DOHH2 (cell line): ENCODE results near the gene UBQLN4.

Experiments used
- CTCF ChIP-seq: fragments of 200-600 bp; sonication (generic); IDR thresholded peaks from one replicate; pipeline ENCODE4 v1.5.1; 2014; ENCODE audit warnings: antibody characterized with exemption, mild to moderate bottlenecking, low read depth, low read length; ENCODE audit not compliant: poor library complexity, severe bottlenecking
- EZH2phosphoT487 ChIP-seq: fragments of 200-600 bp; sonication (generic); IDR thresholded peaks from 2 replicates; pipeline ENCODE4 v1.6.1; 2017; ENCODE audit warnings: borderline replicate concordance, mild to moderate bottlenecking, antibody characterized with exemption, low read length, moderate library complexity, mixed read lengths

- TF ChIP-seq EZH2phosphoT487 (no peak), CTCF (no peak)
Measured at GRCh38 chr1:156001662-156002171, 51.9 kb downstream of the UBQLN4 start.
